Progenitor cell of endocrine pancreas (in vitro differentiated cells): Measurements from ENCODE around the gene MED12L. TPM values are rescaled to one million over a fixed set of nuclear protein-coding genes. Genes with fewer than 3 reads are reported as not detected.

ENCODE experiments used
- DNase-seq: peaks from one replicate; pipeline ENCODE4 v3.0.0; 2021; ENCODE audit warnings: low spot score; ENCODE audit not compliant: unreplicated experiment
- H3K27ac Mint-ChIP-seq: 2 replicates; pipeline ENCODE4 v1.8.0; 2021; ENCODE audit warnings: mild to moderate bottlenecking, moderate library complexity, mixed read lengths
- H3K27me3 Mint-ChIP-seq: 2 replicates; pipeline ENCODE4 v1.8.0; 2021; ENCODE audit warnings: mixed read lengths
- H3K36me3 Mint-ChIP-seq: 2 replicates; pipeline ENCODE4 v1.8.0; 2022; ENCODE audit warnings: mixed read lengths; ENCODE audit not compliant: insufficient read depth
- H3K4me1 Mint-ChIP-seq: 2 replicates; pipeline ENCODE4 v1.8.0; 2021; ENCODE audit warnings: low read depth, mixed read lengths
- H3K4me3 Mint-ChIP-seq: 2 replicates; pipeline ENCODE4 v1.8.0; 2021; ENCODE audit warnings: low read depth, mild to moderate bottlenecking, moderate library complexity, mixed read lengths
- H3K9me3 Mint-ChIP-seq: 2 replicates; pipeline ENCODE4 v1.8.0; 2021; ENCODE audit warnings: low read depth, mixed read lengths
- CTCF ChIP-seq: fragments of 200-600 bp; sonication (generic); IDR thresholded peaks from one replicate; pipeline ENCODE4 v1.5.0; 2021; ENCODE audit warnings: antibody characterized with exemption, mild to moderate bottlenecking; ENCODE audit not compliant: unreplicated experiment
- total RNA-seq: library from RNA; stranded (reverse); gene quantifications from 2 replicates; pipeline ENCODE4 v1.2.1, GENCODE V29; 2021

The MED12L gene
- total RNA-seq, 1 donor from 2014 or later: 8.9 TPM

DNA sequence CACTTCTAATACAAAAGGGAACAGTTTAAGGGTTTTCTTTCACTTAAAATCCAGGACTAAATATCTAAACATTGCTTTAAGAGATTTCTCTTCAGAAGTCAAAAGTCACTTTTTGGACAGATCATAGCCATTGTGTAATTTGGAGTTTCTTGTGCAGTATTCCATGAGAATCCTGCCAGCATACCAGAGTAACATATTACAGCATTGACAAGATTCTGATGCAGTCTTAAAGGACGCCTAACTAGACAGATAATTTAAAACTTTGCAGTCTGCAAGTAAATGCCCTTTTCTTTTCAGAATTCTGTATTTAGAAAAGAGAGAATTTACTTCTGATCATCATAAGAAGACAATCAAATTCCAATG, 392.9 kb downstream of the MED12L start:
- DNase-seq: no peak
- H3K27me3 Mint-ChIP-seq: no peaks in the 10 kb centered on the region
- no peak overlapping the region for H3K27ac Mint-ChIP-seq
- H3K4me3 Mint-ChIP-seq: no peak overlapping the region
- peaks cover 6% of the 10 kb centered on the region for H3K9me3 Mint-ChIP-seq
- H3K4me1 Mint-ChIP-seq: peaks cover 14% of the 10 kb centered on the region
- no peak for TF ChIP-seq CTCF
- H3K36me3 Mint-ChIP-seq: no peaks in the 10 kb centered on the region

- no peak for TF ChIP-seq CTCF
Measured at GRCh38 chr3:151479452-151479851, 394.0 kb downstream of the MED12L start.

DNA sequence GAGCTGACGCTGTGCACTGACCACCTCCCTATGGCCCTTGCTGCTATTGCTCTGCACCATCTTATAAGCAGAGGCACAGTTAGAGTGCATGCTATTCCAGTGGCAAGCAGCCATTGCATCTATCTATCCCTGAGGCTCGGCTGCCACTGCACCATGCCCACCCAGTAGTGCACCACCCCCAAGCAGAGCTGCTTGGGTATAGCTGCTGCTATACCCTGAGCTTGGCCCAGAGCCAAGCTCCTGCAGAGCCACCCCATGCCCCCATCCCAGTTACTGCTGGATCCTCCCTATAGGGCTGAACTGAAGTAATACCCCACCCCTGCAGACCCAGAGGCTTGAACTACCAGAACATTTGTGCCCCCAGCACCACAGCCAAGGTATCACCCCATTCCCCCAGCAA, 395.0 kb downstream of the MED12L start:
- Mint-ChIP-seq H3K4me3 (no peak overlapping the region), H3K9me3 (peaks cover 6% of the 10 kb centered on the region), H3K27ac (no peak overlapping the region), H3K36me3 (no peaks in the 10 kb centered on the region), H3K4me1 (peaks cover 14% of the 10 kb centered on the region), H3K27me3 (no peaks in the 10 kb centered on the region)
- no peak for TF ChIP-seq CTCF
- DNase-seq: no peak

More at GRCh38 chr3:151479452-151479851, 394.0 kb downstream of the MED12L start:
- Mint-ChIP-seq H3K4me3 (no peak overlapping the region), H3K4me1 (peaks cover 14% of the 10 kb centered on the region), H3K27ac (no peak overlapping the region), H3K27me3 (no peaks in the 10 kb centered on the region), H3K36me3 (no peaks in the 10 kb centered on the region), H3K9me3 (peaks cover 6% of the 10 kb centered on the region)
- no peak for DNase-seq

DNA sequence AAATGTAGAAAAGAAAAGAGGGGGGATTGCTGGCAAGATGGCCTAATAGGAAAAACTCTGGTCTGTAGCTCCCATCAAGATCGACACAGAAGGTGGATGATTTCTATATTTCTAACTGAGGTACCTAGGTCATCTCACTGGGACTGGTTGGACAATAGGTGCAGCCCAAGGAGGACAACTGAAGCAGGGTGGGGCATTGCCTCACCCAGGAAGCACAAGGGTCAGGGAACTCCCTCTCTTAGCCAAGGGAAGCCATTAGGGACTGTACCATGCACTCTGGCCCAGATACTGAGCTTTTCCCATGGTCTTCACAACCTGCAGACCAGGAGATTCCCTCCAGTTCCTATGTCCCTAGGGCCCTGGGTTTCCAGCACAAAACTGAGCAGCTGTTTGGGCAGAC, 398.0 kb downstream of the MED12L start:
- no peak for TF ChIP-seq CTCF
- H3K4me1 Mint-ChIP-seq: peaks cover 5% of the 10 kb centered on the region
- no peak for DNase-seq
- H3K9me3 Mint-ChIP-seq: peaks cover 6% of the 10 kb centered on the region
- no peaks in the 10 kb centered on the region for H3K36me3 Mint-ChIP-seq
- no peak overlapping the region for H3K4me3 Mint-ChIP-seq
- no peak overlapping the region for H3K27ac Mint-ChIP-seq
- H3K27me3 Mint-ChIP-seq: no peaks in the 10 kb centered on the region

- DNase-seq: no peak
- H3K4me1 Mint-ChIP-seq: peaks cover 3% of the 10 kb centered on the region
- H3K36me3 Mint-ChIP-seq: no peaks in the 10 kb centered on the region
- no peaks in the 10 kb centered on the region for H3K27me3 Mint-ChIP-seq
- no peak overlapping the region for H3K4me3 Mint-ChIP-seq
- peaks cover 10% of the 10 kb centered on the region for H3K9me3 Mint-ChIP-seq
- TF ChIP-seq CTCF: no peak
- H3K27ac Mint-ChIP-seq: no peak overlapping the region
Measured at GRCh38 chr3:151483961-151484520, 398.6 kb downstream of the MED12L start.

Other genes starting within 250 kb of the MED12L start
- not detected in 2 replicates for gene MINDY4B, start 180.2 kb upstream of the MED12L start, total RNA-seq
- not detected in 2 replicates for gene CLRN1, start 112.9 kb upstream of the MED12L start, total RNA-seq
- not detected in 2 replicates for gene GPR171, start 117.6 kb downstream of the MED12L start, total RNA-seq
- not detected in 2 replicates for gene P2RY14, start 192.9 kb downstream of the MED12L start, total RNA-seq
- gene GPR87, start 231.2 kb downstream of the MED12L start, total RNA-seq: 0.18 TPM in 1 of 2 replicates, not detected in the other
- not detected in 2 replicates for gene P2RY13, start 243.9 kb downstream of the MED12L start, total RNA-seq